Liver (tissue), 3 donors: Measurements from ENCODE around the gene TAF4.

Experiments
- CTCF ChIP-seq: fragments of 150-350 bp; IDR thresholded peaks from 2 replicates; pipeline ENCODE4 v1.5.1; 2017; ENCODE audit warnings: improper control_type of control experiment, low read depth, low read length; ENCODE audit not compliant: missing input control
- FOXA1 ChIP-seq: IDR thresholded peaks from 2 replicates; pipeline ENCODE4 v1.6.1; 2016; ENCODE audit warnings: antibody characterized with exemption
- REST ChIP-seq: IDR thresholded peaks from 2 replicates; pipeline ENCODE4 v1.6.1; 2016; ENCODE audit warnings: antibody characterized with exemption, mild to moderate bottlenecking
- RXRA ChIP-seq, 2 donors: IDR thresholded peaks; 2 replicates each; pipeline ENCODE4 v1.6.1; 2017 to 2018; ENCODE audit warnings: antibody characterized with exemption in 2 of 2, mild to moderate bottlenecking in 1 of 2
- ZBTB33 ChIP-seq: IDR thresholded peaks from 2 replicates; pipeline ENCODE4 v1.6.1; 2016; ENCODE audit warnings: antibody characterized with exemption
- donor health status: healthy.
- donor health status: healthy.

- TF ChIP-seq CTCF, result no peak
- TF ChIP-seq FOXA1, result no peak
- TF ChIP-seq RXRA (IDR thresholded peaks at IDR 0.05), result no peak
- no peak for TF ChIP-seq REST
- no peak for TF ChIP-seq ZBTB33
Measured at GRCh38 chr20:62111148-62111547, 45.5 kb upstream of the TAF4 start.
